SKM-1 (cell line): ENCODE measurements around the gene ITIH5.

ENCODE experiments used
- DNase-seq: peaks from one replicate; lab custom pipeline; 2025; ENCODE audit not compliant: unreplicated experiment; lab: John Stamatoyannopoulos, UW

The ITIH5 gene

DNA sequence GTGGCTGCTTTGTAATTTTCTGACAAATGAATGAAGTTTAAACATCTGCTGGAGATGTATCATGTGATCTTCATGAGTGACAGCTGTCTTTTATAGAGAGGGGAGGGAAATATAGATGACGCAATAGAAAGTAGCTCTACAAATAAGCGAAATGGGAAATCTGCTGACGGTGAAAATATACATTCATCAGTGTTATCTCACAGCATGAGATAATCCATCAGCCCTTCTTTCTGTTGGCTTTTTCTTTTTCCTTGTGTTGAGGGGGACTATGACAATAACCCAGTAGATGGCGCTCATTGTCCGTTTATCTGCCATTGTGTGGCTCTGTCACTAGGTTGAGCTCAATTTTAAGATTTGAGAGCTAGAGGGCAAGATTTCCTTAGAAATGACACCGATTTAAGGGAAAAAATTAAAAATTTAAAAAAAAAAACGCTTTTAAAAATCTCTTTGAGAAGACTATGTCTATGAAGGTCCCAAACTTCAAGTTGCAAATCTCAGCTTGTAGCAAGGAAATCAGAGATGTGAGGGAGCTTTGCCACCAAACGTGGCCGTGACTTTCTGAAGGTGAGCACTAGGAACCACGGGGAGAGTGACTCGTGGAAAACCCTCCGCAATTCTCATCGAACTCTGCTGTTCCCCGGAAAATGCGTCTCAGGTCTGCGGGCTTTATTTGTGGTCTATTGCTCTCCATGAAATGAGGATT lies 141.3 kb downstream of the ITIH5 start:
- DNase-seq, result no peak

DNA sequence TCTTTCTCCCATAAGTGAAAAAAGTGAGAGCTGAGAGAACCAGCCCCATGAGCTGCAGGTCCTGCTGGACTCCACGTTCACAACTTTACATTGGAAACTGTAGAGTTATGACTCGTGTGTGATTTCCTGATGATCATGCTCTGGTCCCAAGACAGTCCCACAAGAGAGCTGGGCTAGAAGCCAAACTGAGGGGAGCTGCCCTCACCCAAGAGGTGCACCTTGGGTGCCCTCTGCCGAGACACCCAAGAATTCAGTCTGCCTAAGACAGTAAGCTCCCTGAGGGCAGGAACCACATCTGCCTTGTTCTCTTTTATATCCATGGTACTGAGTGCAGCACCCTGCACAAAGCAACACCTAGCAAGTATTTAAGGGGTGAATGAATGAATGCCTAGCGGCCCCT lies 143.1 kb downstream of the ITIH5 start:
- no peak for DNase-seq

DNA sequence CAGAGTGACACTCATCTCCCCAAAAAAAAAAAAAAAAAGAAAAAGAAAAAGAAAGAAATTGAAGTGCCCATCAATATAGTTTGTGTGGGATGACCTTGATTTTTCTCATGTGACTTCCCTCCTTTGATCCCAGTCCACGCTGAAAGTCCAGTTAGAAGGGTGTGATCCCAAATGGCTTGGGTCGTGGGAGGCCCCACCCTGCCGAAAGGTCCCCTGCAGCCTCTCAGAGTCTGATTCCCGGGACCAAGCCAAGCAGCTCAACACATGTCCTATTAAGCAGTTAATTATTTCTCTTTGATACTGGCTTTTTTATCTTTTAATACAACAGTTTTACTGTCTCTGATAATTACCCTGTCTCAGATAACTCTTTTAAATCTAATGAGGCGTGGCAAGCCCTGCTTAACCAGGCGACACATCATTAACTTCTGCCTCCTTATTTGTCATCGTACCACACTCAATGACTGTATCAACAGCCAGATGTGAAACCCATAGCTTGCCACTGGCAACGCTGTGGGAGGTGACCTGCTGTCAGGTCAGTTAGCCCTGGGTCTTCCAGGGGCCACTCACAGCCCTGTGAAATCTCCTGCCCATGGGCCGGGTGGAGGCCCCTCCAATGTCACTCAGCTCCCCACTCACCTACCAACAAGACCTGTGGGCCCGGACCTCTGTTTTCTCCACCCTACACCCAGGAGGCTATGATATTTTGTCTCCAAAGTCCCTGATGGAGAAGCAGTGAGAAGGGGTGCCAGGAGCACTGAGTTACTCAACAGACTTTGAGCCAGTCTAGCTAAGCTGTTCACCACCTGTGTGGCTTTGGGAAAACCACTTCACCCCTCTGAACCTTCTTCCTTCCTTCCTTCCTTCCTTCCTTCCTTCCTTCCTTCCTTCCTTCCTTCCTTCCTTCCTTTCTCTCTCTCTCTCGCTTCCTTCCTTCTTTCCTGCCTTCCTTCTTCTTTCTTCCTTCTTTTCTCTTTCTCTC lies 146.0 kb downstream of the ITIH5 start:
- DNase-seq, result no peak

DNA sequence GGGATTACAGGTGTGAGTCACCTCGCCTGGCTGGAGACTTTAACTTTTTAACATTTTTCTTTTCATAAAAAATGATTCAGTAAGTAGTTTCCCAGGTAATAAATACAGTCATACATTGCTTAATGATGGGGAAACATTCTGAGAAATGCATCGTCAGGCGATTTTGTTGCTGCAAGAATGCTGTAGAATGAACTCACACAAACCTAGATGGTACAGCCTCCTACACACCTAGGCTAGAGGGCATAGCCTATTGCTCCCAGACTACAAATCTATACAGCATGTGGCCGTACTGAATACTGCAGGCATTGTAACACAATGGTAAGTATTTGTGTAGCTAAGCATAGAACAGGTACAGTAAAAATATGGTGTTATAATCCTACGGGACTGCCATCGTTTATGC lies 147.4 kb downstream of the ITIH5 start:
- no peak for DNase-seq

DNA sequence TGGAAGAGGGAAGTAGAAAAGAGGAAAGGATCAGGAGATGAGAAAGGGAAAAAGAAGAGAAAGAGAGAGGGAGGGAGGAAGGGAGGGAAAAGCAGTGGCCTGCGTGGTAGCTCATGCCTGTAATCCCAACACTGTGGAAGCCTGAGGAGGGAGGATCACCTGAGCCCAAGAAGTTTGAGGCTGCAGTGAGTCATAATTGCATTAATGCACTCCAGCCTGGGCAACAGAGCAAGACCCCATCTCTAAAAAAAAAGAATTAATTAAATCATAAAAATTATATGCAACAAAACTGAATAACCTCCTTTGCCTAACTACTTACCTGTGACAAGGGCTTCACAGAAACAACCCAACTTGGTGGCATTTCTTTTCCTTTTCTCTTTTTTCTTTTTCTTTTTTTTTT lies 148.1 kb downstream of the ITIH5 start:
- DNase-seq, result no peak

DNA sequence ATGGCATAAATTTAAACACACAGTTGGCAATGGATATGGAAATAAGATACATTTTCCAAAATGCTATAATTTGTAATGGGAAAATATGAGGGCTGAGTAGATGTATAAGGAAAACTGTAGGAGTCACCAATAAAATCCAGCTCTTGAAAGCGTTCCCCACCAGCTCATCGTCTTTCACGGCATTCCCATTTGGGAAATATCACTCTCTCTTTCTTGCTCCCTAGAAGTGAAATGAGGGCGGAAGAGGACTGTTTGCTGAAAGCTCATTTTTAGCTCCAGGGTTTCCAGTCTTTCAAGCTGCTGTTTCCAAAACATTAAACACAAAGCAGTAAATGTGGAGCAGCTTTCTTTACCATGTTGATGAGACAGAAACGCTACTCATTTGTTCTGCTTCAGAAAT lies 151.3 kb downstream of the ITIH5 start:
- DNase-seq, result no peak

DNA sequence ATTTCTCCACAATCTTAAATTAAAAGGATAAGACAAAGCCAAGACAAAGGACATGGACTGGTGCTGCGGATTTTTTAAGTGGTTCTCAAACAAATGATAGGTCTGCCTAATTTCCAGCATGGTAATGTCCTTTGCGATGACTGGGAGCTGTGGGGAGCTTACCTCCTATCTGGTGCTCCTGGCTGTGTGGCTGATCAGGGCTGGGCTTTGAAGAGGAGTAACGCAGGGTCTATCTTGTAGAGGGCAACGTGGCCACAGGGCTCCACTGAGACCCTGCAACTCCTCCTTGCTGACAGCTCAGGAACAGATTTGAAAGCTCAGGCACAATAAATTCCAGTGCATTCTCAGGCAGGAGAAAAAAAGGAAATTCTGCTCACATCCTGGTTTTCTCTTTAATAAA lies 152.8 kb downstream of the ITIH5 start:
- no peak for DNase-seq

DNA sequence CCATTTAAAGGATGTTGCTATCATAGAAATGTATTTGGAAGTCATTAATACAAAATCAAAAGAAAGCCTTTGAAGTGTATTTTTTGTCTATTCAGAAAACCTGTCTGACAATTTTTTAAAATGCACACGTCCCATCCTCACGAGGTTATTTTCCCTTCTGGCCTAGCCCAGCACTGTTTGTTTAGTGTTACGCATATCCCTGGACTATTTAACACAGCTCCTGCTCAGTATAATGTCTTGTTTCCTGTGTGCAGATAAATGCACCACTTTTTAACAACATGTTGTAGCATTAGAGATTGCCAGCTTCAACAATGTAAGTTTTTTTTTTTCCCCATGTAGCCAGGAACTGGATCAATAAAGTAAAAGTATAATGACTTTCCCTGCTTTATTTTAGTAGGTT lies 153.3 kb downstream of the ITIH5 start:
- no peak for DNase-seq

DNA sequence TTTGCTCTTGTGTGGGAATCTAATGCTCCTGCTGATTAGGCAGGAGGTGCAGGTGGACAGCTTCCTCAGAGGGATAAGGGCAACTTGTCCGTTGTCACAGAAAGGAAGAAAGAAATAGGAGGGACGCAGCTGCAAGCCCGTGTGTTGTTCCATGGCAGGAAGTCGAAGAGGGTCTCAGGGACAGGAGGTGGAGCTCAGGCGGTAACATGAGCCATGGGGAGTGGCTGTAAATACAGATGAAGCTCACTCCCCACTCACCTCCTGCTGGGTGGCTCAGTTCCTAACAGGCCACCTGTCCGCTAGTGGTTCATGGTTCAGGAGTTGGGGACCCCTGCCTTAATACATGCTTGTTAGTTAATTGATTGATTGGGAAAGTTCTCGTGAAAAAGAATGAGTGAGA lies 154.3 kb downstream of the ITIH5 start:
- no peak for DNase-seq

DNA sequence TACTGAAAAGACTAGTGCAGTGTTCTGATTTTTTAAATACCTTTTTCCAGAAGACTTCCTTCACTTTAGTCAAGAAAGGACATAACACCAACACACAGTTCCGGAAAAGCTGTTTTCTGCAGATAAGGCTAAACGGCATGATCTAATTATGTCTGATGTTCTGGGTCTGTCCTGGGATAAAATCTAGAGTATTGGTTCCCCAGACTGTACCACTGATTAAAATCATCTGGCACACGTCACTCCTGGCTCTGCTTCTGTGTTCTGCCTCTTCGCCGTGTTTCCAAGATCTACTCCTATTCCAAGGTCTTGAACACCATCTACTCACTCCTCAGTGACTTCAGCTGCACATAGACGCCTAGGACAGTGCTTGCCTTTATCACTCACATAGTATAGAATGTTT lies 155.2 kb downstream of the ITIH5 start:
- no peak for DNase-seq
